Measurements from ENCODE around the gene SMARCA4. TPM values are rescaled to one million over a fixed set of nuclear protein-coding genes. Genes with fewer than 3 reads are reported as not detected.
"Not testable (repeated sequence)": the region's sequence is repeated elsewhere in the genome, so short reads cannot be mapped to it uniquely, and the experiment has no call there.

SMARCA4 gene
- total and polyA plus RNA-seq, 4 donors, result 15.9 to 35.4 (median 22.5) TPM

DNA sequence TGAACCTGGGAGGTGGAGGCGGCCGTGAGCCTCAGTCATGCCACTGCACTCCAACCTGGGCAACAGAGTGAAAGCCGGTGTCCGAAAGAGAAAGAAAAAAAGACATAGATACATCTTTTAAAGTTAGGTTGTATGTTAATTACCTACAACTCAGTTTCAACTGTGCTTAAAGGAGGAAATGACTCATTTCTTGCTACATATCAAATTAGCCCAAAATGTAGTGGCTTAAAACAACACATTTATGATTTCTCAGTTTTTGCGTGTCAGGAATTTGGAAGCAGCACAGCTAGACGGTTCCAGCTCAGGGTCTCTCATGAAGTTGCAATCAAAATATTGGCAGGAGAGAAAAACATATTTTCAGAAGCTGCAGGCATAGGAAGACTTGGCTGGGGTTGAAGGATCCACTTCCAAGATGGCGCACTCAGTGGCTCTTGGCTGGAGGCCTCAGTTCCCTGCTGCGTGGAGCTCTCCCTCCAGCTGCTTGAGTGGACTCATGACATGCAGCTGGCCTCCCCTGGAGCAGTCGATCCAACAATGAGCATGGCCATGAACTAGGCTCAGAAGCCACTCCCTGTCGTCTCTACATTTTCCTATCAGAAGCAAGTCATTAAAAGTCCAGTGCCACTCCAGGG, 135.5 kb downstream of the SMARCA4 start:
- DNase-seq (ENCODE audit: low spot score), result no peak
- Histone ChIP-seq H3K9me3 (ENCODE audit: control insufficient read depth in 4 of 4, low read length in 3 of 4) (no peaks in the 10 kb centered on the region), H3K4me3 (ENCODE audit: low read depth in 1 of 3, low read length in 3 of 3) (no peak overlapping the region), H3K9ac (ENCODE audit: low read depth in 1 of 2, low read length in 2 of 2) (no peak overlapping the region), H3K4me1 (ENCODE audit: control insufficient read depth in 4 of 4, insufficient read depth in 4 of 4, low read length in 3 of 4) (peaks cover 5 to 45% (median 27%) of the 10 kb centered on the region in 4 donors), H3K27ac (ENCODE audit: low read depth in 1 of 2, low read length in 2 of 2) (peak overlapping the region; percentile 87 to 92), H3K27me3 (ENCODE audit: control insufficient read depth in 4 of 4, insufficient read depth in 4 of 4, low read length in 3 of 4) (no peaks in the 10 kb centered on the region), H3K36me3 (ENCODE audit: control insufficient read depth in 4 of 4, insufficient read depth in 3 of 4, low read depth in 1 of 4, low read length in 3 of 4) (peaks cover 0 to 44% (median 24%) of the 10 kb centered on the region in 4 donors)
- TF ChIP-seq SP1 (IDR thresholded peaks at IDR 0.05) (no peak), YY1 (IDR thresholded peaks at IDR 0.05) (peak; percentile 25), FOXA2 (IDR thresholded peaks at IDR 0.05) (no peak), RAD21 (IDR thresholded peaks at IDR 0.05) (no peak), JUND (IDR thresholded peaks at IDR 0.05) (peak; percentile 60 to 82)
- WGBS, result 72% methylated on average over 10 of the region's 10 CpGs

DNA sequence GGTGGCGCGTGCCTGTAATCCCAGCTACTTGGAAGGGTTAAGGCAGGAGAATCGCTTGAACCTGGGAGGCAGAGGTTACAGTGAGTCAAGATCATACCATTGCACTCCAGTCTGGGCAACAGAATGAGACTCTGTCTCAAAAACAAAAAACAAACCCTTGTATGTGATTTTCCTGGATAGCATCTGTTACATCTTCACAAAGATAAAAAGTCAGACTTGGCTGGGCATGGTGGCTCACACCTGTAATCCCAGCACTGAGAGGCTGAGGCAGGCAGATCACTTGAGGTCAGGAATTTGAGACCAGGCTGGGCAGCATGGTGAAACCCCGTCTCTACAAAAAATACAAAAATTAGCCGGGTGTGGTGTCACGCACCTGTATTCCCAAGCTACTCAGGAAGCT, 136.5 kb downstream of the SMARCA4 start:
- H3K9ac ChIP-seq (ENCODE audit: low read depth in 1 of 2, low read length in 2 of 2); DNase-seq (ENCODE audit: low spot score); H3K27me3 ChIP-seq (ENCODE audit: control insufficient read depth in 4 of 4, insufficient read depth in 4 of 4, low read length in 3 of 4); H3K4me3 ChIP-seq (ENCODE audit: low read depth in 1 of 3, low read length in 3 of 3); H3K9me3 ChIP-seq (ENCODE audit: control insufficient read depth in 4 of 4, low read length in 3 of 4): not testable (repeated sequence)
- peaks cover under 1 to 50% (median 26%) of the 10 kb centered on the region in 4 donors for H3K36me3 ChIP-seq (ENCODE audit: control insufficient read depth in 4 of 4, insufficient read depth in 3 of 4, low read depth in 1 of 4, low read length in 3 of 4)
- peak in 1 of 2 donors; percentile 15 for TF ChIP-seq EGR1 (IDR thresholded peaks at IDR 0.05; ENCODE audit: low read depth in 2 of 2)
- 94% methylated on average over 6 of the region's 6 CpGs for WGBS
- H3K27ac ChIP-seq (ENCODE audit: low read depth in 1 of 2, low read length in 2 of 2), result peak overlapping the region; percentile 20 to 60
- H3K4me1 ChIP-seq (ENCODE audit: control insufficient read depth in 4 of 4, insufficient read depth in 4 of 4, low read length in 3 of 4), result peaks cover 5 to 40% (median 27%) of the 10 kb centered on the region in 4 donors

- Histone ChIP-seq H3K9me3 (ENCODE audit: control insufficient read depth in 4 of 4, low read length in 3 of 4) (no peaks in the 10 kb centered on the region), H3K27ac (ENCODE audit: low read depth in 1 of 2, low read length in 2 of 2) (peak overlapping the region in 1 of 2 donors; percentile 35), H3K4me1 (ENCODE audit: control insufficient read depth in 4 of 4, insufficient read depth in 4 of 4, low read length in 3 of 4) (peaks cover 5 to 34% (median 25%) of the 10 kb centered on the region in 4 donors), H3K27me3 (ENCODE audit: control insufficient read depth in 4 of 4, insufficient read depth in 4 of 4, low read length in 3 of 4) (no peaks in the 10 kb centered on the region), H3K9ac (ENCODE audit: low read depth in 1 of 2, low read length in 2 of 2) (no peak overlapping the region), H3K36me3 (ENCODE audit: control insufficient read depth in 4 of 4, insufficient read depth in 3 of 4, low read depth in 1 of 4, low read length in 3 of 4) (peaks cover 2 to 59% (median 34%) of the 10 kb centered on the region in 4 donors), H3K4me3 (ENCODE audit: low read depth in 1 of 3, low read length in 3 of 3) (no peak overlapping the region)
- 97% methylated on average over 2 of the region's 2 CpGs for WGBS
- no peak for DNase-seq (ENCODE audit: low spot score)
- TF ChIP-seq RAD21 (IDR thresholded peaks at IDR 0.05) (no peak), NR2F2 (IDR thresholded peaks at IDR 0.05) (no peak), EGR1 (IDR thresholded peaks at IDR 0.05; ENCODE audit: low read depth in 2 of 2) (no peak), GABPA (IDR thresholded peaks at IDR 0.05 in 1 of 2, conservative IDR thresholded peaks at IDR 0.05 in 1 of 2) (no peak), TAF1 (conservative IDR thresholded peaks at IDR 0.05) (no peak), REST (IDR thresholded peaks at IDR 0.05) (no peak), HNF4A (conservative IDR thresholded peaks at IDR 0.05) (no peak), JUND (IDR thresholded peaks at IDR 0.05) (no peak), RXRA (IDR thresholded peaks at IDR 0.05) (no peak), SP1 (IDR thresholded peaks at IDR 0.05) (no peak), CTCF (IDR thresholded peaks at IDR 0.05; ENCODE audit: low read depth, low read length, missing input control) (no peak), FOXA2 (IDR thresholded peaks at IDR 0.05) (no peak), FOXA1 (IDR thresholded peaks at IDR 0.05) (no peak)
These were observed 137.5 kb downstream of the SMARCA4 start for GRCh38 chr19:11098327-11098726.

Measured in liver (tissue), 9 donors.